ENCODE data around the gene MEIOSIN.
A peak's percentile ranks its signal among the peaks of the same experiment; 100 is the strongest.

Gene MEIOSIN

DNA sequence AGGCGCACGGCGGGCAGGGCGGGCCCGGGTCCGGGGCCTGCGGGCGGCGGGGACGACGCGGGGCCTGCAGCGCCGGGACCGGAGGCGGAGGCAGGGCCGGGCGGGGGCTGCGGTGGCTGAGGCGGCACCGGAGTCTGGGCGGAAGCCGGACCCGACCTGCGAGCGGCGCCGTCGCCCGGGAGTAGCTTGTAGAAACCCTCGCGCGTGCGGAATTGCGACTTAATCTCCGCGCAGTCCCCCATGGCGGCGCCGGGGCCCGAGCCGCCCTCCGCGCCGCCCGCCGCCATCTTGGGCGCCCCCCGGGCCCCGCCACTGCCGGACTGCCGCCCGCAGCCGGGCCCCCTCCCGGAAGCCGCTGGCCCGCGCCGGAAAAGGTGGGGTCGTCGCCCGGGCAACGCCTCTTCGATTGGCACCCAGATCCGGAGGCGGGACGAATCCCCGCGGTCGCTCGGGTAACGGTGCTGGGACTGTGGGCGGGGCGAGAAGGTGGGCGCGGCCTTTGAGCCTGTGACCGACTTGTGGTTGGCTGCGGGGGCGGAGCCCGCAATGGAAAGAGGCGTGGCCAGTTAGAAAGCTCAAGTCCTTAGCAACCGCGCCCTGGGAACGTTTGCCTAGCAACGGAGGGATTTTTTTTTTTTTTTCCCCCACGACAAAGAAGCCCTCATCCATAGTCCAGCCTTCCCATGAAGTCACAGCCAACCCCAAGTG lies 59.4 kb downstream of the MEIOSIN start, which contains the start of gene DMWD (continued):
- TF ChIP-seq ZNF174 (tag by site-specific recombination; IDR thresholded peaks at IDR 0.05) (no peak), ZNF157 (tag by site-specific recombination; IDR thresholded peaks at IDR 0.05) (no peak), ZNF555 (tag by site-specific recombination; conservative IDR thresholded peaks at IDR 0.05) (no peak), ZNF292 (tag by site-specific recombination; IDR thresholded peaks at IDR 0.05; ENCODE audit: borderline replicate concordance, low read depth) (no peak), ZNF561 (tag by site-specific recombination; IDR thresholded peaks at IDR 0.05; ENCODE audit: borderline replicate concordance) (no peak), MYNN (tag by site-specific recombination; IDR thresholded peaks at IDR 0.05; ENCODE audit: borderline replicate concordance) (peak; percentile 99), ZNF830 (tag by site-specific recombination; IDR thresholded peaks at IDR 0.05; ENCODE audit: low read depth) (no peak), ZNF596 (tag by site-specific recombination; IDR thresholded peaks at IDR 0.05) (no peak), ZEB2 (tag by site-specific recombination; IDR thresholded peaks at IDR 0.05) (no peak), ZNF404 (tag by site-specific recombination; IDR thresholded peaks at IDR 0.05) (no peak), GLIS1 (tag by site-specific recombination; IDR thresholded peaks at IDR 0.05) (peak; percentile 16; the same call in 1 of the 2 replicates), ZNF394 (tag by site-specific recombination; IDR thresholded peaks at IDR 0.05; ENCODE audit: borderline replicate concordance) (no peak), ZNF311 (tag by site-specific recombination; IDR thresholded peaks at IDR 0.05; ENCODE audit: borderline replicate concordance) (no peak), ZNF335 (tag by site-specific recombination; conservative IDR thresholded peaks at IDR 0.05) (no peak), MZF1 (tag by site-specific recombination; IDR thresholded peaks at IDR 0.05; ENCODE audit: borderline replicate concordance) (no peak), ZNF169 (tag by site-specific recombination; IDR thresholded peaks at IDR 0.05) (no peak), SCRT1 (tag by site-specific recombination; IDR thresholded peaks at IDR 0.05; ENCODE audit: borderline replicate concordance) (no peak), SP2 (tag by site-specific recombination; IDR thresholded peaks at IDR 0.05) (peak; percentile 90), ZNF354C (tag by site-specific recombination; IDR thresholded peaks at IDR 0.05; ENCODE audit: borderline replicate concordance, low read depth) (no peak), PBX3 (CRISPR knock-in tag; IDR thresholded peaks at IDR 0.05) (peak; percentile 46; the same call in 1 of the 2 replicates), ZNF112 (tag by site-specific recombination; IDR thresholded peaks at IDR 0.05) (no peak), ZBTB48 (tag by site-specific recombination; IDR thresholded peaks at IDR 0.05) (no peak), ZNF623 (tag by site-specific recombination; IDR thresholded peaks at IDR 0.05) (no peak), KLF9 (tag by site-specific recombination; IDR thresholded peaks at IDR 0.05; ENCODE audit: low read depth) (peak; percentile 90)
- TF ChIP-seq, protein P1, sequence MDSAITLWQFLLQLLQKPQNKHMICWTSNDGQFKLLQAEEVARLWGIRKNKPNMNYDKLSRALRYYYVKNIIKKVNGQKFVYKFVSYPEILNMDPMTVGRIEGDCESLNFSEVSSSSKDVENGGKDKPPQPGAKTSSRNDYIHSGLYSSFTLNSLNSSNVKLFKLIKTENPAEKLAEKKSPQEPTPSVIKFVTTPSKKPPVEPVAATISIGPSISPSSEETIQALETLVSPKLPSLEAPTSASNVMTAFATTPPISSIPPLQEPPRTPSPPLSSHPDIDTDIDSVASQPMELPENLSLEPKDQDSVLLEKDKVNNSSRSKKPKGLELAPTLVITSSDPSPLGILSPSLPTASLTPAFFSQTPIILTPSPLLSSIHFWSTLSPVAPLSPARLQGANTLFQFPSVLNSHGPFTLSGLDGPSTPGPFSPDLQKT (IDR thresholded peaks at IDR 0.05; ENCODE audit: borderline replicate concordance, low read depth, low read length): peak; percentile 28; the same call in 1 of the 2 replicates
- TF ChIP-seq, protein P2, sequence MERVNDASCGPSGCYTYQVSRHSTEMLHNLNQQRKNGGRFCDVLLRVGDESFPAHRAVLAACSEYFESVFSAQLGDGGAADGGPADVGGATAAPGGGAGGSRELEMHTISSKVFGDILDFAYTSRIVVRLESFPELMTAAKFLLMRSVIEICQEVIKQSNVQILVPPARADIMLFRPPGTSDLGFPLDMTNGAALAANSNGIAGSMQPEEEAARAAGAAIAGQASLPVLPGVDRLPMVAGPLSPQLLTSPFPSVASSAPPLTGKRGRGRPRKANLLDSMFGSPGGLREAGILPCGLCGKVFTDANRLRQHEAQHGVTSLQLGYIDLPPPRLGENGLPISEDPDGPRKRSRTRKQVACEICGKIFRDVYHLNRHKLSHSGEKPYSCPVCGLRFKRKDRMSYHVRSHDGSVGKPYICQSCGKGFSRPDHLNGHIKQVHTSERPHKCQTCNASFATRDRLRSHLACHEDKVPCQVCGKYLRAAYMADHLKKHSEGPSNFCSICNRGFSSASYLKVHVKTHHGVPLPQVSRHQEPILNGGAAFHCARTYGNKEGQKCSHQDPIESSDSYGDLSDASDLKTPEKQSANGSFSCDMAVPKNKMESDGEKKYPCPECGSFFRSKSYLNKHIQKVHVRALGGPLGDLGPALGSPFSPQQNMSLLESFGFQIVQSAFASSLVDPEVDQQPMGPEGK (tag by site-specific recombination; IDR thresholded peaks at IDR 0.05): peak; percentile 36; the same call in 1 of the 2 replicates
- TF ChIP-seq, protein P3, sequence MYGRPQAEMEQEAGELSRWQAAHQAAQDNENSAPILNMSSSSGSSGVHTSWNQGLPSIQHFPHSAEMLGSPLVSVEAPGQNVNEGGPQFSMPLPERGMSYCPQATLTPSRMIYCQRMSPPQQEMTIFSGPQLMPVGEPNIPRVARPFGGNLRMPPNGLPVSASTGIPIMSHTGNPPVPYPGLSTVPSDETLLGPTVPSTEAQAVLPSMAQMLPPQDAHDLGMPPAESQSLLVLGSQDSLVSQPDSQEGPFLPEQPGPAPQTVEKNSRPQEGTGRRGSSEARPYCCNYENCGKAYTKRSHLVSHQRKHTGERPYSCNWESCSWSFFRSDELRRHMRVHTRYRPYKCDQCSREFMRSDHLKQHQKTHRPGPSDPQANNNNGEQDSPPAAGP (tag by site-specific recombination; IDR thresholded peaks at IDR 0.05): no peak
- TF ChIP-seq, protein P4, sequence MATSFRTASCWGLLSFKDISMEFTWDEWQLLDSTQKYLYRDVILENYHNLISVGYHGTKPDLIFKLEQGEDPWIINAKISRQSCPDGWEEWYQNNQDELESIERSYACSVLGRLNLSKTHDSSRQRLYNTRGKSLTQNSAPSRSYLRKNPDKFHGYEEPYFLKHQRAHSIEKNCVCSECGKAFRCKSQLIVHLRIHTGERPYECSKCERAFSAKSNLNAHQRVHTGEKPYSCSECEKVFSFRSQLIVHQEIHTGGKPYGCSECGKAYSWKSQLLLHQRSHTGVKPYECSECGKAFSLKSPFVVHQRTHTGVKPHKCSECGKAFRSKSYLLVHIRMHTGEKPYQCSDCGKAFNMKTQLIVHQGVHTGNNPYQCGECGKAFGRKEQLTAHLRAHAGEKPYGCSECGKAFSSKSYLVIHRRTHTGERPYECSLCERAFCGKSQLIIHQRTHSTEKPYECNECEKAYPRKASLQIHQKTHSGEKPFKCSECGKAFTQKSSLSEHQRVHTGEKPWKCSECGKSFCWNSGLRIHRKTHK (tag by site-specific recombination; IDR thresholded peaks at IDR 0.05): no peak
- TF ChIP-seq, protein P5, sequence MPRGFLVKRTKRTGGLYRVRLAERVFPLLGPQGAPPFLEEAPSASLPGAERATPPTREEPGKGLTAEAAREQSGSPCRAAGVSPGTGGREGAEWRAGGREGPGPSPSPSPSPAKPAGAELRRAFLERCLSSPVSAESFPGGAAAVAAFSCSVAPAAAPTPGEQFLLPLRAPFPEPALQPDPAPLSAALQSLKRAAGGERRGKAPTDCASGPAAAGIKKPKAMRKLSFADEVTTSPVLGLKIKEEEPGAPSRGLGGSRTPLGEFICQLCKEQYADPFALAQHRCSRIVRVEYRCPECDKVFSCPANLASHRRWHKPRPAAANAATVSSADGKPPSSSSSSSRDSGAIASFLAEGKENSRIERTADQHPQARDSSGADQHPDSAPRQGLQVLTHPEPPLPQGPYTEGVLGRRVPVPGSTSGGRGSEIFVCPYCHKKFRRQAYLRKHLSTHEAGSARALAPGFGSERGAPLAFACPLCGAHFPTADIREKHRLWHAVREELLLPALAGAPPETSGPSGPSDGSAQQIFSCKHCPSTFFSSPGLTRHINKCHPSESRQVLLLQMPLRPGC (tag by site-specific recombination; IDR thresholded peaks at IDR 0.05): no peak
- TF ChIP-seq, protein P6, sequence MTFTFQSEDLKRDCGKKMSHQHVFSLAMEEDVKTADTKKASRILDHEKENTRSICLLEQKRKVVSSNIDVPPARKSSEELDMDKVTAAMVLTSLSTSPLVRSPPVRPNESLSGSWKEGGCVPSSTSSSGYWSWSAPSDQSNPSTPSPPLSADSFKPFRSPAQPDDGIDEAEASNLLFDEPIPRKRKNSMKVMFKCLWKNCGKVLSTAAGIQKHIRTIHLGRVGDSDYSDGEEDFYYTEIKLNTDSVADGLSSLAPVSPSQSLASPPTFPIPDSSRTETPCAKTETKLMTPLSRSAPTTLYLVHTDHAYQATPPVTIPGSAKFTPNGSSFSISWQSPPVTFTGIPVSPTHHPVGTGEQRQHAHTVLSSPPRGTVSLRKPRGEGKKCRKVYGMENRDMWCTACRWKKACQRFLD (tag by site-specific recombination; IDR thresholded peaks at IDR 0.05): no peak
